ENCODE results near the gene TAF6L. TPM values are rescaled to one million over a fixed set of nuclear protein-coding genes. Genes with fewer than 3 reads are reported as not detected.

TAF6L gene
- total RNA-seq, 4 donors from 2014 or later: 13.5 to 43.2 (median 21.4) TPM

- no peak for ATAC-seq
- Histone ChIP-seq H3K4me1 (peaks cover 14 to 19% of the 10 kb centered on the region in 2 donors), H3K4me3 (no peak overlapping the region), H3K27me3 (no peaks in the 10 kb centered on the region), H3K9me3 (no peaks in the 10 kb centered on the region), H3K27ac (peak overlapping the region in 1 of 4 donors; percentile 95), H3K36me3 (peaks cover 0 to 6% of the 10 kb centered on the region in 2 donors)
- in situ Hi-C loops (cut with MboI; ENCODE audit: low sequenced_read_pairs in 4 of 4) (no loop called here), intact Hi-C loops (cut with DNase I; ENCODE audit: low total_unique reads) (no loop called here)
- no peak for DNase-seq
- no peak for TF ChIP-seq POLR2A (IDR thresholded peaks at IDR 0.05)
- TF ChIP-seq CTCF (IDR thresholded peaks at IDR 0.05 in 4 of 5, conservative IDR thresholded peaks at IDR 0.05 in 1 of 5): no peak
Observed at GRCh38 chr11:62752177-62752785, 18.9 kb upstream of the TAF6L start.

- H3K9me3 ChIP-seq: no peaks in the 10 kb centered on the region
- DNase-seq (no peak), ATAC-seq (peak in 1 of 2 donors; percentile 4)
- in situ Hi-C loops (cut with MboI; ENCODE audit: low sequenced_read_pairs in 4 of 4): no loop called here
- peaks cover 0 to 6% of the 10 kb centered on the region in 2 donors for H3K36me3 ChIP-seq
- H3K27me3 ChIP-seq: no peaks in the 10 kb centered on the region
- peaks cover 14 to 19% of the 10 kb centered on the region in 2 donors for H3K4me1 ChIP-seq
- H3K4me3 ChIP-seq: peak overlapping the region; percentile 62 to 86 (median 73)
- no peak for TF ChIP-seq POLR2A (IDR thresholded peaks at IDR 0.05)
- no peak for TF ChIP-seq CTCF (IDR thresholded peaks at IDR 0.05 in 4 of 5, conservative IDR thresholded peaks at IDR 0.05 in 1 of 5)
- intact Hi-C loops (cut with DNase I; ENCODE audit: low total_unique reads): no loop called here
- peak overlapping the region; percentile 86 to 98 (median 92) for H3K27ac ChIP-seq
Observed at GRCh38 chr11:62752994-62753735, 18.0 kb upstream of the TAF6L start.

GRCh38 chr11:62753736-62754603, 17.2 kb upstream of the TAF6L start, which contains the start of gene ZBTB3:
Gene ZBTB3 (minus strand): TSS chr11:62754160. CDS start chr11:62753664, 496 bp downstream.
- Histone ChIP-seq H3K27ac (peak within 1 kb of the TSS; percentile 86 to 98 (median 92)), H3K36me3 (peaks cover 0 to 6% of the 10 kb centered on the region in 2 donors), H3K9me3 (no peaks in the 10 kb centered on the region), H3K4me1 (peaks cover 14 to 19% of the 10 kb centered on the region in 2 donors), H3K27me3 (no peaks in the 10 kb centered on the region), H3K4me3 (peak within 1 kb of the TSS; percentile 62 to 86 (median 73))
- TF ChIP-seq POLR2A (IDR thresholded peaks at IDR 0.05): peak; percentile 49 to 70
- TF ChIP-seq CTCF (IDR thresholded peaks at IDR 0.05 in 4 of 5, conservative IDR thresholded peaks at IDR 0.05 in 1 of 5): no peak
- in situ Hi-C loops (cut with MboI; ENCODE audit: low sequenced_read_pairs in 4 of 4): no loop called here
- peak; percentile 99 for DNase-seq
- ATAC-seq: peak; percentile 98 to 99
- intact Hi-C loops (cut with DNase I; ENCODE audit: low total_unique reads): loop anchor here (1.0 kb wide), 1 partner anchor 27 kb away; the partner anchor contains the start of gene HNRNPUL2

- Histone ChIP-seq H3K27ac (no peak overlapping the region), H3K4me1 (peaks cover 14 to 19% of the 10 kb centered on the region in 2 donors), H3K4me3 (no peak overlapping the region), H3K36me3 (peaks cover 0 to 6% of the 10 kb centered on the region in 2 donors), H3K9me3 (no peaks in the 10 kb centered on the region), H3K27me3 (no peaks in the 10 kb centered on the region)
- in situ Hi-C loops (cut with MboI; ENCODE audit: low sequenced_read_pairs in 4 of 4): no loop called here
- no peak for DNase-seq
- ATAC-seq: no peak
- intact Hi-C loops (cut with DNase I; ENCODE audit: low total_unique reads): no loop called here
- TF ChIP-seq CTCF (IDR thresholded peaks at IDR 0.05 in 4 of 5, conservative IDR thresholded peaks at IDR 0.05 in 1 of 5) (no peak), POLR2A (IDR thresholded peaks at IDR 0.05) (no peak)
Observed at GRCh38 chr11:62755086-62755615, 16.0 kb upstream of the TAF6L start.
